BLaER1 (cell line): ENCODE data around the gene NUDT12.

Source experiments
- H3K27ac ChIP-seq: shearing (Covaris generic); formaldehyde crosslinking; 2 replicates; pipeline ENCODE4 v1.8.1; 2022
- H3K27me3 ChIP-seq: shearing (Covaris generic); formaldehyde crosslinking; 2 replicates; pipeline ENCODE4 v1.8.1; 2022
- H3K36me3 ChIP-seq: shearing (Covaris generic); formaldehyde crosslinking; 2 replicates; pipeline ENCODE4 v1.8.1; 2022
- H3K4me1 ChIP-seq: shearing (Covaris generic); formaldehyde crosslinking; 2 replicates; pipeline ENCODE4 v1.8.1; 2022
- H3K4me2 ChIP-seq: shearing (Covaris generic); formaldehyde crosslinking; 2 replicates; pipeline ENCODE4 v1.8.1; 2022
- H3K4me3 ChIP-seq: shearing (Covaris generic); formaldehyde crosslinking; 2 replicates; pipeline ENCODE4 v1.8.1; 2022
- H3K9ac ChIP-seq: shearing (Covaris generic); formaldehyde crosslinking; 2 replicates; pipeline ENCODE4 v1.8.1; 2022
- H3K9me3 ChIP-seq: shearing (Covaris generic); formaldehyde crosslinking; 2 replicates; pipeline ENCODE4 v1.8.1; 2022
- H4K20me1 ChIP-seq: shearing (Covaris generic); formaldehyde crosslinking; 2 replicates; pipeline ENCODE4 v1.8.1; 2022
- Cebpa-rat ChIP-seq: shearing (Covaris generic); IDR thresholded peaks from 2 replicates; pipeline ENCODE4 v1.8.1; 2022

Gene NUDT12

DNA sequence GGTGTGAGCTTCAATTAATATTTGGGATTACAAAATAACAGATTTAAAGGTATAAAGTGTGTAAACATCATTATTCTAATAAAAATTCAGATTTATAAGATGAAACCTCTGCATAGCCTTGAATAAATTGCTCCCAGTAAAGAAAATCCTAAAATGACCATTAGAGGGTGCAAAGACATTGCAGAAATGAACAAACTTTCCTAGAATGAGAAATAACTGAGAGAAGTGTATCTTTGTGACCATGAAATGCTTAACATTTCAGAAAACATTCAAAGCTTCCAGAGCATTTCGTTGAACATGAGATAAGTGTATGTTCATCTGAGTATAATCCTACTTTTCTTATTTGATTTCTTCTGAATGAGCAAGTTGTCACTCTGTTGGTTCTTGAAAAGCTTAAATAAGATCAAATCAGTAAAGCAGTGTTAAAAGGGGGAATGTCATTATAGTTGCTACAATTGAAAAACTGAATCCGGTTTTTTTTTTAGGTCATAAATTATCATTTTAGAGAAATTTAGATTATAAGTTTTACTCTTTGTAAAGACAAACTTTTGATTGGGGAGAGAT lies 24.7 kb upstream of the NUDT12 start:
- H3K27me3 ChIP-seq = no peaks in the 10 kb centered on the region
- H3K4me3 ChIP-seq = no peak overlapping the region
- no peaks in the 10 kb centered on the region for H3K4me1 ChIP-seq
- no peak overlapping the region for H3K4me2 ChIP-seq
- no peak for TF ChIP-seq Cebpa-rat
- H4K20me1 ChIP-seq = no peaks in the 10 kb centered on the region
- H3K27ac ChIP-seq = no peak overlapping the region
- H3K9me3 ChIP-seq = no peaks in the 10 kb centered on the region
- H3K36me3 ChIP-seq = no peaks in the 10 kb centered on the region
- no peak overlapping the region for H3K9ac ChIP-seq

DNA sequence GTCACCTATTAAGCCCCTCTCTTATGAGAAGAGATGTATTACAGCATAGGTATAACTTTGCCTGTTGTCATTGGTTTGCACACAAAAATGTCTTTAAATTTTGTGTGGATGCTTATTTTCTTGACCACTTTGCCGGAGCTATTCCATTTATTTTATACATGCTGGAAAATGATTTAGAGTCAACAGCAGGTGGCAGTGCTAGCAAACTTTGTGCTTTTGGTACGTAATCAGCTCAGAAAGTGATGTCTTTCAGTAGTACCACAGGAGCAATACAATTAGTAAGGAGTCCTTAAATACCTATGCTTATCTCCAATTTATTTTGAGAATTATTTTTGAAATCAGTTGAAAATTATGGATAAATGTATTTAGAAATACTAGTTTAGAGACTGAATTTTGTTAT lies 19.8 kb upstream of the NUDT12 start:
- TF ChIP-seq Cebpa-rat = no peak
- Histone ChIP-seq H3K9ac (no peak overlapping the region), H3K27ac (no peak overlapping the region), H3K9me3 (no peaks in the 10 kb centered on the region), H3K4me1 (no peaks in the 10 kb centered on the region), H3K4me2 (no peak overlapping the region), H4K20me1 (no peaks in the 10 kb centered on the region), H3K4me3 (no peak overlapping the region), H3K27me3 (no peaks in the 10 kb centered on the region), H3K36me3 (no peaks in the 10 kb centered on the region)

DNA sequence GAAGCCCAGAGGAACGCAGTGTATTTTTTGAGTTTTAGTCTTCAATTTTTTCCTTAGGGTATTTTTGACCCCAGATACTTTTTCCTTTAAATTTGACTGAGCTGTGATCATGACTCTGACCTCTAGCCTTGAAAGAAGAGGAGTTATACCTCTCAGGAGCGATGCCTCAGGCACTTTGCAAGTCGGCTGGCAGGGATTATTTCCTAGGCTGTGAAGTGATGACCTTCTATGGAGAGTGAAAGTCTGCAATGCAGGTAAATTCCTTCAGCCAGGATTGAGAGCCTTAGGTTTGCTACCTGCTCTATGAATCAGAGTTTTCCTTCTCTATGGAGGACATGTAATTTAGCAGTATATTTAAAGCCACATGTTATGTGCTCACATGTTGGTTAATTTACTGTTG lies 10.8 kb upstream of the NUDT12 start:
- Histone ChIP-seq H3K27ac (no peak overlapping the region), H3K9me3 (no peaks in the 10 kb centered on the region), H3K9ac (no peak overlapping the region), H3K4me1 (no peaks in the 10 kb centered on the region), H3K4me3 (no peak overlapping the region), H3K27me3 (no peaks in the 10 kb centered on the region), H4K20me1 (no peaks in the 10 kb centered on the region), H3K36me3 (no peaks in the 10 kb centered on the region), H3K4me2 (no peak overlapping the region)
- TF ChIP-seq Cebpa-rat = no peak

DNA sequence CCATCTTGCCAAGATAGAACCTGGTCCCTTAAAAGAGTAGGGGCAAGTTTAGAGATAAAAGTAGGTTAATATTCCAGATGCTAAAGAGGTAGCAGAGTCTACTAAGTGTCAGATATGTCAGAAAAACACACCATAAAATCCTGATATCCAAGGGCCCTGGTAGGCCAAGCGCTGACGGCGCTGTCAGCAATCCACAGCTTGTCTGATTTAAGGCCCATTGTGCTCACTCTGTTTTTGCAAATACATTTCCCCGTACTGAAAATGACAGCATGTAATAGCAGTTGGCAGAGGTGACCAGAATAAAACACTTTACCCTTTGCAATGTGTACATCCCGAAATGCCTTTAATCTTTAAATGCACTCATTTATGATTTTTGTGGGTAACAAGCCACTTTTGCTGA lies 9.9 kb upstream of the NUDT12 start:
- Histone ChIP-seq H3K4me1 (no peaks in the 10 kb centered on the region), H3K4me2 (no peak overlapping the region), H3K9ac (no peak overlapping the region), H3K27me3 (no peaks in the 10 kb centered on the region), H3K27ac (no peak overlapping the region), H3K36me3 (no peaks in the 10 kb centered on the region), H3K9me3 (no peaks in the 10 kb centered on the region), H4K20me1 (no peaks in the 10 kb centered on the region), H3K4me3 (no peak overlapping the region)
- no peak for TF ChIP-seq Cebpa-rat

DNA sequence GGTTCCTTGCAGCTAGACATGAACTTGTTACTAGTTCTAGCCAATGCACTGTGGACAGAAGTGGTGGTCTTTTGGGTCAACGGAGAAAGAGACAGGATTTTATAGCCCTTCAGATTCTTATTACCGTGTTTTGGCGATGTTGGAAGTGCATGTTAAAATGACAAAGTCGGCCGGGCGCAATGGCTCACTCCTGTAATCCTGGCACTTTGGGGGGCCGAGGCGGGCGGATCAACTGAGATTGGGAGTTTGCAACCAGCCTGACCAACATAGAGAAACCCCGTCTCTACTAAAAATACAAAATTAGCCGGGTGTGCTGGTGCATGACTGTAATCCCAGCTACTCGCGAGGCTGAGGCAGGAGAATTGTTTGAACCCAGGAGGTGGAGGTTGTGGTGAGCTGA lies 9.1 kb upstream of the NUDT12 start:
- no peaks in the 10 kb centered on the region for H4K20me1 ChIP-seq
- H3K4me1 ChIP-seq = no peaks in the 10 kb centered on the region
- no peaks in the 10 kb centered on the region for H3K36me3 ChIP-seq
- H3K4me3 ChIP-seq = no peak overlapping the region
- no peaks in the 10 kb centered on the region for H3K27me3 ChIP-seq
- H3K4me2 ChIP-seq = no peak overlapping the region
- no peak overlapping the region for H3K9ac ChIP-seq
- no peaks in the 10 kb centered on the region for H3K9me3 ChIP-seq
- no peak for TF ChIP-seq Cebpa-rat
- no peak overlapping the region for H3K27ac ChIP-seq

DNA sequence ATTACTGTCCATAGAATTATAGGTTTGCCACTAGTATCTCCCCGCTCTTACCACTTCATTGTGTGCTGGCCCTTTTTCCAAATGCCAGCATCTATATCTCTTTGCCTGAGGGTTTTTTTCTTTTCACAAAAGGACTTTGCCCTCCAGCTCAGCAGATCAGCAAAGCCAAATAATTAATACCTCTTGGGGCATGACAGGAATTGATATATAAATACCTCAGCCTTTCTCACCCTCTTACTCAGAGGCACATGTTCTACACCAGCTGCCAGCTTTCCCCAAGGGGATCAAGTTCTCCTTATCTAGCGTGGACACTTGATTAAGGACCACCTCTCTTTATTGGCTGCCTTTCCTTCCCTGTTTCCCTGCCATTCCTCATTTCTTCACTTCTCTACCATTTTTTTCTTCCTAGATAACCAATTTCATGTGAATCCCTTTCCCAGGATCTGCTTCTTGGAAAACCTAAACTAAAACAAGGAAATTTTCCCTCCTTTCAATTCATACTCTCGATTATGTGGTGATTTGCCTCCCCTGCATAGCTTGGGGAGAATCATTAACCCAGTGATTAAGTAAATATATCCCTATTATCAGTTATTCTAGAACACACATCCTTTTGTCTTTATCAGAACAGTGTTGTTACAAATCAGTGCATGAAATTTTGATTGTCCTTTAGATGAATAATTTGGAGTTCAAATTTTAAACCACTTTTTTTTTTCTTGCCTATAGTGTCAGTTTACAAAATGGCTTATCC lies 6.9 kb upstream of the NUDT12 start:
- H3K9ac ChIP-seq = no peak overlapping the region
- no peak overlapping the region for H3K4me3 ChIP-seq
- no peaks in the 10 kb centered on the region for H4K20me1 ChIP-seq
- H3K4me2 ChIP-seq = no peak overlapping the region
- no peaks in the 10 kb centered on the region for H3K27me3 ChIP-seq
- no peaks in the 10 kb centered on the region for H3K9me3 ChIP-seq
- H3K4me1 ChIP-seq = no peaks in the 10 kb centered on the region
- H3K36me3 ChIP-seq = no peaks in the 10 kb centered on the region
- TF ChIP-seq Cebpa-rat = no peak
- no peak overlapping the region for H3K27ac ChIP-seq

DNA sequence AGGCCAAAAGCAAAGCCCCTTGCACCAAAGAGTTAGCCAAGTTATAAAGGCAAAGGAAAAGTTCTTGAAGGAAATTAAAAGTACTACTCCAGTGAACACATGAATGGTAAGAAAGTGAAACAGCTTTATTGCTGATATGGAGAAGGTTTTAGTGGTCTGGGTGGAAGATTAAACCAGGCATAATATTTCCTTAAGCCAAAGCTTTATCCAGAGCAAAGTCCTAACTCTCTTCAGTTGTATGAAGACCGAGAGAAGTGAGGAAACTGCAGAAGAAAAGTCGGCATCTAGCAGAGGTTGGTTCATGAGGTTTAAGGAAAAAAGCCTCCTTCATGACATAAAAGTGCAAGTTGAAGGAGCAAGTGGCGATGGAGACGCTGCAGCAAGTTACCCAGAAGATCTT lies 3.1 kb upstream of the NUDT12 start:
- Histone ChIP-seq H3K4me2 (no peak overlapping the region), H3K9me3 (no peaks in the 10 kb centered on the region), H3K4me3 (no peak overlapping the region), H3K27ac (no peak overlapping the region), H3K9ac (no peak overlapping the region), H3K4me1 (no peaks in the 10 kb centered on the region), H3K36me3 (no peaks in the 10 kb centered on the region), H4K20me1 (no peaks in the 10 kb centered on the region), H3K27me3 (no peaks in the 10 kb centered on the region)
- no peak for TF ChIP-seq Cebpa-rat

DNA sequence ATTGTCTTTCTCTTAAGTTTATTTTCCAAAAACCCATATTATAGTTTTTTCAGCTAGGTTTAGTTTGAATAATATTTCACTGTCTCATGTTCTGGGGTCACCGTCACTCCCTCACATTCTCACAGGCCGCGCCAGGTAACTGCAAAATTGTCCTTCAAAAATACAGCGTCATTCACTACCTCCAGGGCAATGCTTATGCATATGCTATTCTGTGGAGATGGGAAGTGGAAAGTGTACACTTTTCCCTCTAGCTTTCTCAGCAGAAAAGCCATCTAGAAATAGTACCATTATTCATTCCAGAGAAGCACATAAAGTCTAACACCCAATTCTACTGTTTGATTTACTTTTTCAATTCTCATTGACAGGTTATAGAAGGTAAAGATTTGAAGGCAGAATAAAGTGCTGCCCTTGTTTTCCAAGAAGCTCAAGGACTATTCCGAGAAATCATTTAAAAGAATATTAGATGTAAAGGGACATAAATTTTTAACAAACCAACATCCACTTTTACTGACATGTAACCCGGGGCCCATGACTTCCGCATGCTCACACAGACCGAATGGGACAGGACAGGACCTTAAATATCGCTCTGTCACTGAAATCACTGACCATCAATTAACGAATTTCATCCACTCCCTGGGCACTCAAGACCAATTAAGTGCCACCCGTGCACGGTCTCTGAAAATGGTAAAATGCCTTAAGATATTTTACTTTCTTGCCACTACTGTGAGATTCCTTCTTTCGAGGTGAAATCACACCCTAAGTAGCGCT lies 720 bp downstream of the NUDT12 start:
- no peak for TF ChIP-seq Cebpa-rat
- no peak overlapping the region for H3K4me3 ChIP-seq
- no peaks in the 10 kb centered on the region for H3K36me3 ChIP-seq
- no peak overlapping the region for H3K27ac ChIP-seq
- no peaks in the 10 kb centered on the region for H3K27me3 ChIP-seq
- H4K20me1 ChIP-seq = no peaks in the 10 kb centered on the region
- H3K4me2 ChIP-seq = no peak overlapping the region
- H3K9ac ChIP-seq = no peak overlapping the region
- no peaks in the 10 kb centered on the region for H3K4me1 ChIP-seq
- no peaks in the 10 kb centered on the region for H3K9me3 ChIP-seq

DNA sequence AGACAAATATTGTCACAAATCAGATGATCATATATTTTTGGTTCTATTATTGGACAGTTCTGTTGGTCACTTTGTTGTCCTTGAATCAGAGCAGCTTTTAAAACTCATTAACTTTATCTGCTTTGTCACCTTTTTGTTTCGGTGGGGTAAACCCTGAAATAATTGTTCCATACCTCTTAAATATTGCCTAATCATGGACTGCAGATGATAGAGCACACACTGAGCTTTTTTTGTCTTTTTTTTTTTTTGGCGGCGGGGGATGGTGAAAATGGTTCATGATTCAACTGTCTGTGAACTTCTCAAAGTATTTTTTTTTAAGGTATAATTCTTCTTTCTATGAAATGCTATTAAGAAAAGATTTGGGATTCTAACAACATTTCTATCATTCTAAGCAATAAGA lies 1.8 kb downstream of the NUDT12 start:
- Histone ChIP-seq H3K4me3 (no peak overlapping the region), H3K9ac (no peak overlapping the region)
- no peak for TF ChIP-seq Cebpa-rat

DNA sequence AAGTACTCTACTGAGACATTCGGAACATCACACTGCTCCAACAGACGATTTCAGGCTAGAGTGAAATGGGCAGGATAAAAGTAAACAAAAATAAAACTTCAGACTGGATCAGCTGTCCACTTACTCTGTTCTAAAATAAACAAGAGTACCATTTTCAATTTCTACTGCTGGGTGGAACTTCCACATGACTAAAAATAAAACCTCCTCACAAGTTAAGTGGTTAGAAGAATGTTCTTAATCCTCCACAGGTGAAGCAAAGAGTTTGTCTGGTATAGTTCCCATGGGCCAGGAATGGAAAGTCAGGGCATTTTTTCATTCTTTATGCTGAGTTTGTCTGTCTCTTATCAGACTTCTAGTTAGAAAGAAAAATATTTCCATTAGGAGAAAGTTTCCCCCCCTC lies 15.7 kb downstream of the NUDT12 start:
- no peak overlapping the region for H3K27ac ChIP-seq
- no peak overlapping the region for H3K4me2 ChIP-seq
- H4K20me1 ChIP-seq = no peaks in the 10 kb centered on the region
- no peak for TF ChIP-seq Cebpa-rat
- no peaks in the 10 kb centered on the region for H3K9me3 ChIP-seq
- H3K4me3 ChIP-seq = no peak overlapping the region
- no peaks in the 10 kb centered on the region for H3K36me3 ChIP-seq
- no peaks in the 10 kb centered on the region for H3K4me1 ChIP-seq
- no peaks in the 10 kb centered on the region for H3K27me3 ChIP-seq
- H3K9ac ChIP-seq = no peak overlapping the region

More for the DNA sequence above, 1.8 kb downstream of the NUDT12 start:
- no peaks in the 10 kb centered on the region for H3K4me1 ChIP-seq
- no peaks in the 10 kb centered on the region for H3K36me3 ChIP-seq
- H3K27ac ChIP-seq = no peak overlapping the region
- no peaks in the 10 kb centered on the region for H4K20me1 ChIP-seq
- H3K9me3 ChIP-seq = no peaks in the 10 kb centered on the region
- no peak overlapping the region for H3K4me2 ChIP-seq
- no peaks in the 10 kb centered on the region for H3K27me3 ChIP-seq
